K562 (cell line): Measurements from ENCODE around the gene ITIH6. TPM values are rescaled to one million over a fixed set of nuclear protein-coding genes. Genes with fewer than 3 reads are reported as not detected.

Experiments used
- ATAC-seq: fragments of 200-7000 bp; cut with Tn5 transposase; 3 replicates; pipeline ENCODE4 v1.9.1; 2020; ENCODE audit warnings: moderate library complexity
- BruUV-seq: library from RNA; stranded (reverse); fragments of 400-500 nt; replicated peaks from 2 replicates; lab custom pipeline; 2021; lab: Mats Ljungman, UMichigan
- CTCF ChIA-PET: fragments of 300-600 bp; formaldehyde crosslinking; extraction: SDS; loops from one replicate; lab custom pipeline; 2021; ENCODE audit warnings: low intra/inter-chr PET ratio; lab: Yijun Ruan, JAX
- POLR2A ChIA-PET: fragments of 300-600, 350-650 bp; sonication (Branson Sonifier 250); formaldehyde crosslinking; extraction: SDS; loops from one replicate; lab custom pipeline; 2021; ENCODE audit warnings: antibody characterized with exemption, inconsistent platforms; lab: Yijun Ruan, JAX
- DNase-seq, 4 experiments: peaks; one replicate each; pipeline versions ENCODE4 v3.0.0 to v3.0.0-alpha.2; 2011 to 2018; ENCODE audit warnings: low spot score in 3 of 4, mixed read lengths in 3 of 4; ENCODE audit errors: extremely low read depth in 1 of 4
- FAIRE-seq: peaks from 2 replicates; lab custom pipeline; 2011; peaks lifted over from hg19 to GRCh38; lab: Jason Lieb, UNC
- H2AFZ ChIP-seq: 2 replicates; pipeline ENCODE4 v1.6.0; 2011; ENCODE audit warnings: low read depth, low read length, control low read depth, inconsistent platforms
- H3K27ac ChIP-seq: fragments of 200-600 bp; 3 replicates; pipeline ENCODE4 v1.8.0; 2011; ENCODE audit warnings: low read depth, mild to moderate bottlenecking, control low read depth, inconsistent platforms, low read length, moderate library complexity, mixed read lengths; ENCODE audit errors: extremely low read depth
- H3K27me3 ChIP-seq, 2 experiments: fragments of 300-600 bp in 1 of 2; 2 replicates in 1 of 2; 3 replicates in 1 of 2; pipeline versions ENCODE4 v1.6.0 to v1.8.0; 2011; ENCODE audit warnings: inconsistent platforms in 2 of 2, low read length in 2 of 2, mild to moderate bottlenecking in 1 of 2, mixed read lengths in 1 of 2, moderate library complexity in 1 of 2; ENCODE audit not compliant: control insufficient read depth in 2 of 2, insufficient read depth in 2 of 2
- H3K36me3 ChIP-seq: fragments of 300-600 bp; 3 replicates; pipeline ENCODE4 v1.8.0; 2011; ENCODE audit warnings: mild to moderate bottlenecking, low read length, inconsistent platforms; ENCODE audit not compliant: control insufficient read depth, insufficient read depth
- H3K4me1 ChIP-seq, 2 experiments: fragments of 200-600 bp in 1 of 2; replicated peaks in 1 of 2; 2 replicates in 1 of 2; 3 replicates in 1 of 2; pipeline versions ENCODE4 v1.5.1 to v1.8.0; 2011; ENCODE audit warnings: inconsistent platforms in 2 of 2, low read length in 2 of 2, mild to moderate bottlenecking in 1 of 2, mixed read lengths in 1 of 2, moderate library complexity in 1 of 2; ENCODE audit not compliant: control insufficient read depth in 2 of 2, insufficient read depth in 2 of 2
- H3K4me2 ChIP-seq: 2 replicates; pipeline ENCODE4 v1.6.1; 2011; ENCODE audit warnings: low read length, control low read depth, inconsistent platforms, mixed read lengths; ENCODE audit not compliant: insufficient read depth
- H3K4me3 ChIP-seq: fragments of 200-600 bp; sonication (generic), shearing (Covaris generic); 2 replicates; pipeline ENCODE4 v1.5.1; 2016; ENCODE audit warnings: control low read depth, inconsistent platforms
- H3K79me2 ChIP-seq: fragments of 200-600 bp; 3 replicates; pipeline ENCODE4 v1.8.0; 2011; ENCODE audit warnings: low read length, inconsistent platforms; ENCODE audit not compliant: control insufficient read depth, insufficient read depth
- H3K9ac ChIP-seq, 2 experiments: 2 replicates each; pipeline versions ENCODE4 v1.6.0 to v1.6.1; 2011; ENCODE audit warnings: low read depth in 2 of 2, low read length in 2 of 2, control low read depth in 1 of 2, inconsistent platforms in 1 of 2, mild to moderate bottlenecking in 1 of 2, mixed read lengths in 1 of 2; ENCODE audit not compliant: insufficient read depth in 1 of 2
- H3K9me1 ChIP-seq: one replicate; pipeline ENCODE4 v1.6.0; 2011; ENCODE audit warnings: inconsistent platforms, mild to moderate bottlenecking, low read length, moderate library complexity; ENCODE audit not compliant: control insufficient read depth, insufficient read depth
- H3K9me3 ChIP-seq: replicated peaks from 2 replicates; pipeline ENCODE4 v1.5.1; 2011; ENCODE audit warnings: low read depth, low read length, inconsistent platforms; ENCODE audit not compliant: control insufficient read depth, insufficient read depth
- H4K20me1 ChIP-seq: replicated peaks from 2 replicates; pipeline ENCODE4 v1.6.1; 2011; ENCODE audit warnings: low read length, inconsistent platforms, mixed read lengths; ENCODE audit not compliant: control insufficient read depth, insufficient read depth
- C11orf30 ChIP-seq: fragments of 450-650 bp; IDR thresholded peaks from 2 replicates; pipeline ENCODE4 v1.6.1; 2016; ENCODE audit warnings: low read depth, mild to moderate bottlenecking
- CLOCK ChIP-seq: fragments of 250-450 bp; sonication (Bioruptor Pico); IDR thresholded peaks from 2 replicates; pipeline ENCODE4 v1.4.0; 2020; ENCODE audit warnings: mild to moderate bottlenecking, moderate library complexity, borderline replicate concordance
- CTCF ChIP-seq, 3 experiments: IDR thresholded peaks in 2 of 3; conservative IDR thresholded peaks in 1 of 3; 2 replicates each; pipeline ENCODE4 v1.5.1; 2011 to 2012; ENCODE audit warnings: low read length in 3 of 3, mild to moderate bottlenecking in 3 of 3, control low read depth in 2 of 3, improper control_type of control experiment in 1 of 3, inconsistent platforms in 1 of 3, low read depth in 1 of 3, mixed read lengths in 1 of 3, moderate library complexity in 1 of 3; ENCODE audit not compliant: insufficient read depth in 2 of 3
- DMBX1 ChIP-seq: fragments of 250-450 bp; sonication (Bioruptor Pico); IDR thresholded peaks from 2 replicates; pipeline ENCODE4 v1.8.0; 2022; ENCODE audit warnings: inconsistent platforms, mild to moderate bottlenecking, moderate library complexity, borderline replicate concordance
- GABPB1 ChIP-seq: sonication (generic); formaldehyde crosslinking; IDR thresholded peaks from 2 replicates; pipeline ENCODE4 v1.8.0; 2022; ENCODE audit warnings: mild to moderate bottlenecking, missing genetic modification reagents
- KAT8 ChIP-seq: fragments of 450-650 bp; IDR thresholded peaks from 2 replicates; pipeline ENCODE4 v1.6.1; 2016; ENCODE audit warnings: low read depth, mild to moderate bottlenecking
- MBD2 ChIP-seq: sonication (generic); IDR thresholded peaks from 2 replicates; pipeline ENCODE4 v1.6.1; 2016; ENCODE audit warnings: low read depth, borderline replicate concordance
- PYGO2 ChIP-seq: fragments of 450-650 bp; IDR thresholded peaks from 2 replicates; pipeline ENCODE4 v1.6.1; 2016; ENCODE audit warnings: mild to moderate bottlenecking, missing genetic modification characterization, moderate library complexity, missing compliant biosample characterization
- WHSC1 ChIP-seq: IDR thresholded peaks from one replicate; pipeline ENCODE4 v1.6.1; 2012; ENCODE audit warnings: low read length, control low read depth, inconsistent platforms
- ZNF124 ChIP-seq: sonication (generic); formaldehyde crosslinking; IDR thresholded peaks from 2 replicates; pipeline ENCODE4 v1.8.1; 2022; ENCODE audit warnings: missing genetic modification reagents
- ZNF316 ChIP-seq: fragments of 450-650 bp; IDR thresholded peaks from 2 replicates; pipeline ENCODE4 v1.6.1; 2016
- ZNF586 ChIP-seq: fragments of 450-650 bp; formaldehyde crosslinking; conservative IDR thresholded peaks from 2 replicates; pipeline ENCODE4 v1.4.0; 2020; ENCODE audit warnings: mild to moderate bottlenecking, moderate library complexity
- ZNF695 ChIP-seq: fragments of 450-650 bp; formaldehyde crosslinking; IDR thresholded peaks from 2 replicates; pipeline ENCODE4 v1.4.0; 2020; ENCODE audit warnings: mild to moderate bottlenecking, moderate library complexity
- WGBS: fragments of 100-300 bp; shearing (Covaris generic); methylation state at CpG from one replicate; pipeline ENCODE4 v1.1.6; 2016; ENCODE audit warnings: low coverage, mixed read lengths; ENCODE audit not compliant: insufficient coverage; ENCODE audit errors: missing lambda C conversion rate; 5-methylcytosine and 5-hydroxymethylcytosine counted together
- in situ Hi-C: fragments of 300-500 bp; cut with MboI; formaldehyde crosslinking; loops from 4 replicates; pipeline ENCODE4 v1.15.0; 2018; ENCODE audit warnings: inconsistent platforms, mixed read lengths
- intact Hi-C: fragments of 100-400 bp; cut with micrococcal nuclease; formaldehyde crosslinking; loops from 2 replicates; pipeline ENCODE4 v1.14.2; 2022
- polyA plus RNA-seq, 8 experiments: library from polyadenylated mRNA; depleted of rRNA in 4 of 8; stranded (reverse) in 5 of 8; unstranded in 3 of 8; fragments of >200 nt; fragmentation: Nextera tagmentation in 2 of 8; fragmentation: Illumina TruSeq in 1 of 8; extraction: Ambion mirVana in 2 of 8; extraction: Trizol in 1 of 8; gene quantifications; 2 replicates each; pipeline versions ENCODE4 v1.2.1 to v1.2.3, GENCODE V29; 2011 to 2014; ENCODE audit warnings: inconsistent platforms in 1 of 8, missing spikeins in 1 of 8
- total RNA-seq, 7 experiments: library from RNA; depleted of rRNA in 6 of 7; stranded (reverse); fragments of >200 nt in 6 of 7; fragmentation: Illumina TruSeq in 2 of 7; extraction: Trizol in 2 of 7; gene quantifications; 2 replicates each; pipeline versions ENCODE4 v1.2.1 to v1.2.3, GENCODE V29; 2011 to 2021; ENCODE audit warnings: low replicate concordance in 1 of 7

ITIH6 gene
- total and polyA plus RNA-seq, 9 of the 15 experiments (the other 6 are each of a cell fraction or from before 2014, with no cell fraction given) = 0.03 TPM; not detected in 8

GRCh38 chrX:54714424-54714823 lies 83.6 kb downstream of the ITIH6 start:
- Histone ChIP-seq H3K4me3 (no peak overlapping the region), H3K27me3 (no peaks in the 10 kb centered on the region), H3K27ac (no peak overlapping the region), H2AFZ (no peak overlapping the region), H3K79me2 (no peaks in the 10 kb centered on the region), H4K20me1 (no peaks in the 10 kb centered on the region), H3K4me2 (no peak overlapping the region), H3K9me3 (no peaks in the 10 kb centered on the region), H3K4me1 (no peaks in the 10 kb centered on the region), H3K9me1 (no peaks in the 10 kb centered on the region), H3K36me3 (no peaks in the 10 kb centered on the region), H3K9ac (no peak overlapping the region)
- intact Hi-C loops = no loop called here
- TF ChIP-seq ZNF316 (peak; percentile 69), CLOCK (no peak), C11orf30 (peak; percentile 44; the same call in 1 of the 2 replicates)
- in situ Hi-C loops = no loop called here
- POLR2A ChIA-PET = interaction anchor here (0.6 kb wide), 1 partner anchor 397 kb away, joined by 3 read pairs; no protein-coding TSS in a partner anchor
- DNase-seq (no peak), FAIRE-seq (no peak), ATAC-seq (no peak)
- no TSS peak for BruUV-seq
- CTCF ChIA-PET = no interaction called here

GRCh38 chrX:54711735-54712134 lies 86.3 kb downstream of the ITIH6 start:
- ChIA-PET POLR2A (no interaction called here), CTCF (no interaction called here)
- Histone ChIP-seq H3K79me2 (no peaks in the 10 kb centered on the region), H4K20me1 (no peaks in the 10 kb centered on the region), H3K27me3 (no peaks in the 10 kb centered on the region), H3K9me3 (no peaks in the 10 kb centered on the region), H3K4me2 (no peak overlapping the region), H3K27ac (no peak overlapping the region), H3K4me3 (no peak overlapping the region), H3K9ac (no peak overlapping the region), H3K4me1 (no peaks in the 10 kb centered on the region), H3K9me1 (no peaks in the 10 kb centered on the region), H3K36me3 (no peaks in the 10 kb centered on the region), H2AFZ (no peak overlapping the region)
- TF ChIP-seq DMBX1 (CRISPR knock-in tag) (no peak), MBD2 (no peak), WHSC1 (no peak), GABPB1 (CRISPR knock-in tag) (no peak), ZNF586 (CRISPR knock-in tag) (no peak), KAT8 (no peak), ZNF695 (no peak), PYGO2 (tag) (no peak), CTCF (IDR thresholded peaks at IDR 0.05 in 2 of 3, conservative IDR thresholded peaks at IDR 0.05 in 1 of 3; ENCODE audit: insufficient read depth in 2 of 3, low read depth in 1 of 3, low read length in 3 of 3) (no peak), ZNF124 (CRISPR knock-in tag) (no peak)
- FAIRE-seq (no peak), ATAC-seq (no peak), DNase-seq (no peak)
- in situ Hi-C loops (no loop called here), intact Hi-C loops (no loop called here)
- WGBS = 0% methylated on average over 11 of the region's 14 CpGs
- no TSS peak for BruUV-seq
